ENCODE measurements around the gene MAN2A2. TPM values are rescaled to one million over a fixed set of nuclear protein-coding genes. Genes with fewer than 3 reads are reported as not detected.

Gene MAN2A2
- total RNA-seq, 6 experiments from 2014 or later = 41.4 to 91.6 (median 59.8) TPM

DNA sequence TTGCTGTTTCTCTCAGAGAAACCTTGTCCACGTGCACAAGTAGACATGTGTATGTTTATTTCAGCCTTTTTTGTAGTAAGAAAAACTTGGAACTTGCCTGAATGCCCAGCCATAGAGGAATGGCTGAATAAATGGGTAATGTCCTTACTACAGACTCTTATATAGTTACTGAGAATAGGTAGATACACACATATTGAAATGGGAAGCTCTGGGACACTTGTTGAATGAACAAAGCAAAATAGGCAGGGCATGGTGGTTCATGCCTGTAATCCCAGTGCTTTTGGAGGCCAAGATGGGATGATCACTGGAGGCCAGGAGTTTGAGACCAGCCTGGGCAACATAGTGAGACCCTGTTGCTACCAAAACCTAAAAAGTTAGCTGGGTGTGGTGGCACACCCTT, 33.7 kb downstream of the MAN2A2 start:
- Histone ChIP-seq H3K27ac (no peak overlapping the region), H3K4me3 (no peak overlapping the region), H3K9me3 (no peaks in the 10 kb centered on the region), H3K27me3 (no peaks in the 10 kb centered on the region), H3K4me1 (peaks cover 0 to 17% (median under 1%) of the 10 kb centered on the region in 4 donors), H3K36me3 (peaks cover 0 to 32% (median 11%) of the 10 kb centered on the region in 4 donors)
- DNase-seq = no peak
- 75% methylated on average over 1 of the region's 1 CpG for WGBS (ENCODE audit: insufficient coverage, low coverage, low lambda C conversion rate, missing lambda C conversion rate)
- intact Hi-C loops (cut with DNase I) = no loop called here
- no peak for ATAC-seq
- TF ChIP-seq POLR2A (IDR thresholded peaks at IDR 0.05) = no peak
- TF ChIP-seq, protein P1, sequence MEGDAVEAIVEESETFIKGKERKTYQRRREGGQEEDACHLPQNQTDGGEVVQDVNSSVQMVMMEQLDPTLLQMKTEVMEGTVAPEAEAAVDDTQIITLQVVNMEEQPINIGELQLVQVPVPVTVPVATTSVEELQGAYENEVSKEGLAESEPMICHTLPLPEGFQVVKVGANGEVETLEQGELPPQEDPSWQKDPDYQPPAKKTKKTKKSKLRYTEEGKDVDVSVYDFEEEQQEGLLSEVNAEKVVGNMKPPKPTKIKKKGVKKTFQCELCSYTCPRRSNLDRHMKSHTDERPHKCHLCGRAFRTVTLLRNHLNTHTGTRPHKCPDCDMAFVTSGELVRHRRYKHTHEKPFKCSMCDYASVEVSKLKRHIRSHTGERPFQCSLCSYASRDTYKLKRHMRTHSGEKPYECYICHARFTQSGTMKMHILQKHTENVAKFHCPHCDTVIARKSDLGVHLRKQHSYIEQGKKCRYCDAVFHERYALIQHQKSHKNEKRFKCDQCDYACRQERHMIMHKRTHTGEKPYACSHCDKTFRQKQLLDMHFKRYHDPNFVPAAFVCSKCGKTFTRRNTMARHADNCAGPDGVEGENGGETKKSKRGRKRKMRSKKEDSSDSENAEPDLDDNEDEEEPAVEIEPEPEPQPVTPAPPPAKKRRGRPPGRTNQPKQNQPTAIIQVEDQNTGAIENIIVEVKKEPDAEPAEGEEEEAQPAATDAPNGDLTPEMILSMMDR (IDR thresholded peaks at IDR 0.05) = no peak

DNA sequence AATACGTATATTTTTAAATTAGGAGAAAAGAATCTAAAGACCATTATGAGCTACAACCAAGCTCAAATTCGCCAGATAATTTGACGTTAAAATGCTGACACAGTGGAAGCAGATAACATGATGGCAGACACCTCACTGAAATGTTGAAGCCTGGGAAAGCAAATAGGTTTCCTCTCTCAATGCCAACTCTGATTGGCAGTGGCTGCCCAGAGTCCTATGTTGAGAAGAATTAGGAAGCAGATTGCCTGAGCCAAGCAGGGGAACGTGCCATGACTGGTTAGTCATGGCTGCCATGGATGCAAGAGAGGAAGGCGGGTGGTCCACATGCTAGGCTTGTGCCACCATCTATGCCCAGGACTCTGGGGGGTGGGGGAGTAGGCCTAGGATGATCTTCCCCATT, 35.2 kb downstream of the MAN2A2 start:
- intact Hi-C loops (cut with DNase I) = no loop called here
- Histone ChIP-seq H3K9me3 (no peaks in the 10 kb centered on the region), H3K27me3 (no peaks in the 10 kb centered on the region), H3K36me3 (peaks cover 0 to 47% (median 23%) of the 10 kb centered on the region in 4 donors), H3K4me1 (peaks cover 0 to 17% (median 0%) of the 10 kb centered on the region in 4 donors), H3K4me3 (no peak overlapping the region), H3K27ac (no peak overlapping the region)
- TF ChIP-seq, protein P1 (IDR thresholded peaks at IDR 0.05) = no peak
- no peak for TF ChIP-seq POLR2A (IDR thresholded peaks at IDR 0.05)
- DNase-seq (peak in 1 of 3 donors; percentile 43), ATAC-seq (no peak)
- WGBS (ENCODE audit: insufficient coverage, low coverage, low lambda C conversion rate, missing lambda C conversion rate) = 100% methylated on average over 3 of the region's 5 CpGs

DNA sequence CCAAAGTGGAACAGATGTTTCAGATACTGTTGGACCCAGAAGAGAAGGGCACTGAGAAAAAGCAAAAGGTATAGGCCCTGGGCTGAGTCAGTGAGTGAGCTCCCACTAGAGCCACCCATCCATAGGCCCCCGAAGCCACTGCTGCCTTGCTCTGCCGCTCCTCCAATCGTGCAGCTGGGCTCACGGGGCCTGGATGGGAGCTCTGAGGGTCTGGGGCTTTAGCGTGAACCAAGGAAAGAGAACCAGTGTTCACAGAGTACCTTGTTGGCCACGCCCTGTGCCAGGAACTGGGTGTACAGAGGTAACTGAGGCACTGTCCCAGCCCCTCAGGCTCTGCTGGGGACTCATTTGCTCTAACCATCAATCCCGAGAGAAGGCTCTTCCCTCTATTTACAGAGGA, 36.7 kb downstream of the MAN2A2 start:
- Histone ChIP-seq H3K4me3 (no peak overlapping the region), H3K4me1 (peaks cover 0 to 9% (median 0%) of the 10 kb centered on the region in 4 donors), H3K36me3 (peaks cover 0 to 61% (median 33%) of the 10 kb centered on the region in 4 donors), H3K9me3 (no peaks in the 10 kb centered on the region), H3K27ac (no peak overlapping the region), H3K27me3 (no peaks in the 10 kb centered on the region)
- DNase-seq (no peak), ATAC-seq (no peak)
- no peak for TF ChIP-seq POLR2A (IDR thresholded peaks at IDR 0.05)
- TF ChIP-seq, protein P1 (IDR thresholded peaks at IDR 0.05) = no peak
- intact Hi-C loops (cut with DNase I) = no loop called here
- WGBS (ENCODE audit: insufficient coverage, low coverage, low lambda C conversion rate, missing lambda C conversion rate) = no CpG with 5 or more reads among the region's 7 CpGs

DNA sequence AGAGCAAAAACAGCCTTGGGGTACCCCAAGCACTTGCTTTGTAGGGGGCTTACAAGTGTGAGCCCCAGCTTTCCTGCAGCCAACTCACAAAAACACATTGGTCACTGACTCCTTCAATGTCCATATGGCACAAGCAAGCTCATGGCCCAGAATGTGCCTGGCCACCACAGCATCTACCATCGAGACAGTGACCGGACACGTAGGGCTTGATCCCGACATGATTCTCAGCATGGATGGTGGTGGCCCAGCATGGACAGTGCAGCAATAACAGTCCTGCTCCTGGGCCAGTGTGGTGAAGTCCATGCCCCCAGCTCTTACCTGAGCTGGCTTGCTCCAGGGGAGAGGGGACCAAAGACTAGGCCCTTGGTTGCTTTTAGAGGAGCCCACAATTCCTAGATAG, 37.9 kb downstream of the MAN2A2 start:
- WGBS (ENCODE audit: insufficient coverage, low coverage, low lambda C conversion rate, missing lambda C conversion rate) = no CpG with 5 or more reads among the region's 4 CpGs
- ATAC-seq (no peak), DNase-seq (no peak)
- Histone ChIP-seq H3K4me3 (no peak overlapping the region), H3K4me1 (peaks cover 0 to 2% (median 0%) of the 10 kb centered on the region in 4 donors), H3K27ac (no peak overlapping the region), H3K9me3 (no peaks in the 10 kb centered on the region), H3K36me3 (peaks cover 0 to 66% (median 37%) of the 10 kb centered on the region in 4 donors), H3K27me3 (no peaks in the 10 kb centered on the region)
- intact Hi-C loops (cut with DNase I) = no loop called here
- TF ChIP-seq, protein P1 (IDR thresholded peaks at IDR 0.05) = no peak
- no peak for TF ChIP-seq POLR2A (IDR thresholded peaks at IDR 0.05)

Measured in right lobe of liver (tissue), 6 donors.